ENCODE measurements around the gene DYRK3. TPM values are rescaled to one million over a fixed set of nuclear protein-coding genes. Genes with fewer than 3 reads are reported as not detected.

DYRK3 gene
- total RNA-seq, 2 experiments from 2014 or later, result 2.7 TPM

- Mint-ChIP-seq H3K27ac (peak within 1 kb of the TSS; percentile 97), H3K4me1 (peaks cover 27% of the 10 kb centered on the region), H3K36me3 (peaks cover 2% of the 10 kb centered on the region), H3K27me3 (peaks cover 17% of the 10 kb centered on the region), H3K9me3 (no peaks in the 10 kb centered on the region), H3K4me3 (peak within 1 kb of the TSS; percentile 92)
- POLR2A ChIA-PET, result interaction anchor here (0.7 kb wide), 1 partner anchor 49 kb away, joined by 3 read pairs; the partner anchor contains the start of gene DYRK3
- ATAC-seq (ENCODE audit: low read depth) (peak; percentile 69), DNase-seq (peak; percentile 83)
Measured at GRCh38 chr1:206684478-206685333, 49.4 kb downstream of the DYRK3 start, which contains the start of gene MAPKAPK2. Gene MAPKAPK2 (plus strand): TSS chr1:206684905. CDS start chr1:206685230, 325 bp downstream.

- peak; percentile 51 for ATAC-seq (ENCODE audit: low read depth)
- H3K9me3 Mint-ChIP-seq, result no peaks in the 10 kb centered on the region
- POLR2A ChIA-PET, result interaction anchor here (1.0 kb wide), 1 partner anchor 1084 kb away, joined by 3 read pairs; no protein-coding TSS in a partner anchor
- H3K27me3 Mint-ChIP-seq, result peaks cover 17% of the 10 kb centered on the region
- H3K27ac Mint-ChIP-seq, result peak overlapping the region; percentile 97
- peak; percentile 72 for DNase-seq
- H3K4me1 Mint-ChIP-seq, result peaks cover 25% of the 10 kb centered on the region
- H3K36me3 Mint-ChIP-seq, result peaks cover 2% of the 10 kb centered on the region
- H3K4me3 Mint-ChIP-seq, result peak overlapping the region; percentile 92
Measured at GRCh38 chr1:206685334-206685768, 50.0 kb downstream of the DYRK3 start.

GRCh38 chr1:206685769-206686477 is 50.6 kb downstream of the DYRK3 start:
- Mint-ChIP-seq H3K4me1 (peaks cover 25% of the 10 kb centered on the region), H3K36me3 (peaks cover 2% of the 10 kb centered on the region), H3K4me3 (peak overlapping the region; percentile 97), H3K27ac (peak overlapping the region; percentile 96), H3K9me3 (no peaks in the 10 kb centered on the region), H3K27me3 (peaks cover 17% of the 10 kb centered on the region)
- ATAC-seq (ENCODE audit: low read depth) (peak; percentile 62), DNase-seq (peak; percentile 69)
- POLR2A ChIA-PET, result interaction anchor here (1.0 kb wide), 1 partner anchor 1084 kb away, joined by 3 read pairs; no protein-coding TSS in a partner anchor

- no peak for DNase-seq
- H3K9me3 Mint-ChIP-seq, result no peaks in the 10 kb centered on the region
- POLR2A ChIA-PET, result interaction anchor here (0.6 to 1.0 kb wide), 2 partner anchors 8 to 1083 kb away, joined by 3 to 4 read pairs; no protein-coding TSS in a partner anchor
- H3K27ac Mint-ChIP-seq, result peak overlapping the region; percentile 96
- H3K4me1 Mint-ChIP-seq, result peaks cover 27% of the 10 kb centered on the region
- peak overlapping the region; percentile 97 for H3K4me3 Mint-ChIP-seq
- H3K36me3 Mint-ChIP-seq, result peaks cover 2% of the 10 kb centered on the region
- peaks cover 17% of the 10 kb centered on the region for H3K27me3 Mint-ChIP-seq
- peak; percentile 40 for ATAC-seq (ENCODE audit: low read depth)
Measured at GRCh38 chr1:206686478-206687249, 51.3 kb downstream of the DYRK3 start.

- H3K4me1 Mint-ChIP-seq, result peaks cover 34% of the 10 kb centered on the region
- ATAC-seq (ENCODE audit: low read depth), result no peak
- DNase-seq, result no peak
- peaks cover 2% of the 10 kb centered on the region for H3K36me3 Mint-ChIP-seq
- no peaks in the 10 kb centered on the region for H3K9me3 Mint-ChIP-seq
- POLR2A ChIA-PET, result no interaction called here
- H3K27ac Mint-ChIP-seq, result no peak overlapping the region
- H3K27me3 Mint-ChIP-seq, result peaks cover 16% of the 10 kb centered on the region
- H3K4me3 Mint-ChIP-seq, result peak overlapping the region; percentile 97
Measured at GRCh38 chr1:206687251-206687914, 52.0 kb downstream of the DYRK3 start.

GRCh38 chr1:206687915-206688442 is 52.6 kb downstream of the DYRK3 start:
- Mint-ChIP-seq H3K4me1 (peaks cover 35% of the 10 kb centered on the region), H3K36me3 (peaks cover 2% of the 10 kb centered on the region), H3K27ac (peak overlapping the region; percentile 31), H3K4me3 (no peak overlapping the region), H3K9me3 (no peaks in the 10 kb centered on the region), H3K27me3 (peaks cover 11% of the 10 kb centered on the region)
- DNase-seq (no peak), ATAC-seq (ENCODE audit: low read depth) (no peak)
- POLR2A ChIA-PET, result no interaction called here

- POLR2A ChIA-PET, result interaction anchor here (0.9 kb wide), 1 partner anchor 11 kb away, joined by 6 read pairs; no protein-coding TSS in a partner anchor
- Mint-ChIP-seq H3K36me3 (peaks cover 5% of the 10 kb centered on the region), H3K27ac (no peak overlapping the region), H3K9me3 (no peaks in the 10 kb centered on the region), H3K4me1 (peaks cover 31% of the 10 kb centered on the region), H3K4me3 (no peak overlapping the region), H3K27me3 (no peaks in the 10 kb centered on the region)
- DNase-seq (no peak), ATAC-seq (ENCODE audit: low read depth) (no peak)
Measured at GRCh38 chr1:206690516-206690915, 55.2 kb downstream of the DYRK3 start.

- ATAC-seq (ENCODE audit: low read depth), result no peak
- POLR2A ChIA-PET, result no interaction called here
- Mint-ChIP-seq H3K27ac (no peak overlapping the region), H3K27me3 (no peaks in the 10 kb centered on the region), H3K9me3 (no peaks in the 10 kb centered on the region), H3K36me3 (peaks cover 8% of the 10 kb centered on the region), H3K4me1 (peaks cover 28% of the 10 kb centered on the region), H3K4me3 (no peak overlapping the region)
- no peak for DNase-seq
Measured at GRCh38 chr1:206691604-206692003, 56.3 kb downstream of the DYRK3 start.

- POLR2A ChIA-PET, result no interaction called here
- Mint-ChIP-seq H3K9me3 (no peaks in the 10 kb centered on the region), H3K27me3 (no peaks in the 10 kb centered on the region), H3K4me3 (no peak overlapping the region), H3K4me1 (peaks cover 25% of the 10 kb centered on the region), H3K36me3 (peaks cover 14% of the 10 kb centered on the region), H3K27ac (no peak overlapping the region)
- no peak for ATAC-seq (ENCODE audit: low read depth)
- DNase-seq, result no peak
Measured at GRCh38 chr1:206693029-206693428, 57.7 kb downstream of the DYRK3 start.

- no peaks in the 10 kb centered on the region for H3K9me3 Mint-ChIP-seq
- POLR2A ChIA-PET, result no interaction called here
- H3K4me1 Mint-ChIP-seq, result peaks cover 25% of the 10 kb centered on the region
- DNase-seq (no peak), ATAC-seq (ENCODE audit: low read depth) (no peak)
- no peak overlapping the region for H3K4me3 Mint-ChIP-seq
- peaks cover 14% of the 10 kb centered on the region for H3K36me3 Mint-ChIP-seq
- no peaks in the 10 kb centered on the region for H3K27me3 Mint-ChIP-seq
- H3K27ac Mint-ChIP-seq, result no peak overlapping the region
Measured at GRCh38 chr1:206693592-206693991, 58.3 kb downstream of the DYRK3 start.

- Mint-ChIP-seq H3K4me1 (peaks cover 31% of the 10 kb centered on the region), H3K27me3 (no peaks in the 10 kb centered on the region), H3K36me3 (peaks cover 15% of the 10 kb centered on the region), H3K27ac (no peak overlapping the region), H3K4me3 (no peak overlapping the region), H3K9me3 (no peaks in the 10 kb centered on the region)
- DNase-seq, result no peak
- POLR2A ChIA-PET, result interaction anchor here (0.5 to 1.4 kb wide), 2 partner anchors 8 to 348 kb away, joined by 4 read pairs; no protein-coding TSS in a partner anchor
- no peak for ATAC-seq (ENCODE audit: low read depth)
Measured at GRCh38 chr1:206694171-206695124, 59.1 kb downstream of the DYRK3 start.
